HG03457 (cell line): ENCODE results near the gene PSMD1.
"Not testable (repeated sequence)": the region's sequence is repeated elsewhere in the genome, so short reads cannot be mapped to it uniquely, and the experiment has no call there.

Source experiments
- ATAC-seq: cut with Tn5 transposase; IDR thresholded peaks from one replicate; pipeline ENCODE4 v1.9.1; 2021; ENCODE audit warnings: moderate number of reproducible peaks; ENCODE audit not compliant: unreplicated experiment

PSMD1 gene

DNA sequence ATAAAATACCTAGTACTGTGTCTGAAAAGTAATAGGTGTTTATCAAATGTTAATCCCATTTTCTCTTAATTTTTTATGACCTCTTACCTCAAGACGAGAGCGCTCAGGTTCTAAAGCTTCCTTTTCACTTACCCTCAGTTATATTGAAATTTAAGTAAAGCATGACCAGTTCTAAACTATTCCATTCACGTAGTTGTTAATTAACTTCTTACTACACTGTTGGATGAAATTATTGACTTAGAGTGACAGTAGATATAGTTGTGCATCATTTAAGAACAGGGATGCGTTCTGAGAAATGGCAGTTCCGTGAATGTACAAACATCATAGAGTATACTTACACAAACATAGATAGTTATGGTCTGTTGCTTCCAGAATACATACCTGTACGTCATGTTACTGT is 88.2 kb downstream of the PSMD1 start:
- no peak for ATAC-seq

DNA sequence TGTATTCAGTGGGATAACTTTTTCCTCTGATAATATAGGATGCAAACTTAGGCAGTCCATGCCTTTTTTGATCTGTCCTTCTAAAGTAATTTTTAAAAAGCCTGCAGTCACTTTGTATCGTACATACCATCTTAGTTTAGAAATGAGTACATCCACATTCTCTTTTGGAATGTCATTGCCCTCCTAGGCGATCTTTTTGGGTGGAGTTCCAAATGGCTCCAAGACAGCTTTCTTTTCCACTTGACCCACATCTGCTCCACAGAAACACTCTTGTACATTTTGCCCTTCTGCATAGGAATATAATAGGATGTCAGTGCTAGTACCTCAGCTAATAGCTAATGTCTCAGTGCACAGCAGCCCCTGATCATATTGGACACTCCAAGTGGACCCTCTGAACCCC is 90.0 kb downstream of the PSMD1 start:
- ATAC-seq: no peak

DNA sequence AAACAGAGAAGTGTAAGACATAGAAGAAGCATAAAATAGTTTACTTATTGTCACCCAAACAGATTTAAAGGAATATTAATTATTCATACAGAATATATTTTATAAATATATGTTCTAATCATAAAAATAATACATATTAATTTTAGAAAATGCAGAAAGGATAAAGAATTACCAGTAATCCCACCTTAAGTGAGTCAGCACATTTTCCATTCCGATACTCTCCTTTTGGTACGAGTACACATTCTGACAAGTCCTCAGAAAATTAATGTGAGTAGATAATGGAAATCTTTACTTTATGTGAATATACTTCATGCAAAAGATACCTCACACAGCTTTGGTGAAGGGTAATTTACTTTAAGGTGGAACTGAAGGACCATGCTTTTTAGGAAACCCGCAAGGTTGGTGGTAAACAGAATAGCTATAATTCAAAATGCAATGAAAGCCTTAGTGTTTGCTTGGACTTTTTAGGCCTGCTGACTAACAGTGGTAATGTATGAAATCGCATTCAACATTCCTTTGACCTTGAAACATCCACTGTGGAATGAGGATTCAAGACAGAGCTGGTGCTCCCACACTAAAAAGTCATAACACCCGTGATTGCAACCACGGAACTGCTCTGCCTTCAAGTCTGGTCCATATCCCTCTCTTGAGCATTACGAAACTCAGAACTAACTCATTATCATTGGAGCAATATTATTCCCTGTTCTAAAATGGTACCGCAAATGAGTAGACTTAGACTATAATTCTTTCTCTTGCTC is 96.3 kb downstream of the PSMD1 start:
- ATAC-seq: no peak

DNA sequence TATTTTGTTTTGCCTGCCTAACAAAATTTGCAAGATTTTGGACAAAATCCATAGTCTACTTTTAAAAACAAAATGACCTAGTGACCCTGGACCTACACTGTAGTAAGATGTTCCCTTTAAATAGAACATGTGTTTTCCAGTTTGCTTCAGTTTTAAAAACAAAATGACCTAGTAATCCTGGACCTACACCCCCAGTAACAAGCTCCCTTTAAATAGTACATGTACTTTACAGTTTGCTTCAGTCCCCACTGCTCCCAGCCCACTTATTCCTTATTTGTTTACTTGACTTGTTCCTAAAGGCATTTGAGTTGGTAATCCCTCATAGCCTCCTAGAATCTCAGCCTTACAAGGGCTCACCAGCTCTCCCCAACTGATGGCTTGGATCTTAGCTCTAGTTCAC is 102.6 kb downstream of the PSMD1 start:
- no peak for ATAC-seq

DNA sequence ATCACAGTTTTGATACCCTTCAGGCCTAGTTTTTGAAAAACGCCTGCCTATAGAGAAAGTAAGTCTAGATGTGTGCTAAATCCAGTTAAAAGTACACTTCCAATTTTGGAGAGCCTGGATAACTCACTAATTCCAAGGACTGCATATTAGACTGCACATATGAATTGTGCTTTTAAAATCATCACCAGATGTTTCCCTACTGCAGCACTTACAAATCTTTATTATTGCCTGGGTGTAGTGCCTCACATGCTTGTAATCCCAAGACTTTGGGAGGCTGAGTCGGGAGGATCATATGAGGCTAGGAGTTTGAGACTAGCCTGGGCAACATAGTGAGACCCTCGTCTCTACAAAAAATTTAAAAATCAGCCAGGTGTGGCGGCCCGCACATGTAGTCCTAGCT is 104.0 kb downstream of the PSMD1 start:
- no peak for ATAC-seq

DNA sequence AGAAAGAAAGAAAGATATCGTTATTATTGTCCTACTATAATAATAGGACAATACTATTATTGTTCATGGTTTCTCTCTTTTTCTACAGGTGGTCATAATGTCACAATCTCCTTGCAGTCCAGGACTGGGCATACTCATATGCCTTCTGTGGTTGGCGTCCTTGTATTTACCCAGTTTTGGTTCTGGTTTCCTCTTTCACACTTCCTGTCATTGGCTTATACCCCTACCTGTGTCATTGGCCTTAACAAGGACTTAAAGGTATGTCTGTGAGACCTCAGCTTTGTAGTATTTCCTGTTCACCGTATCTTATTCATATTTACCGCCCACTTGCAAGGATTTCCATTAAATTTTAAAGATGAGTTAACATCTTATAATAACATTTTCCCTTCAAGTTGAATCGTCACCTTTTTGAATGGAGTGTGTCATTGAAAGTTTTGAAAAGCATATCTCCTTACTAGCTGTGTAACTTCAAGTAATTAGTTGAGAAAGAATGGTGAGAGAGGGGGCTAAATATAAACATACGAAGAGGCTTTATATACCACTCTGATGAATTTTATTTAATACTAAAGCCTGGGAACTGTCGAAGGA is 104.7 kb downstream of the PSMD1 start:
- no peak for ATAC-seq

DNA sequence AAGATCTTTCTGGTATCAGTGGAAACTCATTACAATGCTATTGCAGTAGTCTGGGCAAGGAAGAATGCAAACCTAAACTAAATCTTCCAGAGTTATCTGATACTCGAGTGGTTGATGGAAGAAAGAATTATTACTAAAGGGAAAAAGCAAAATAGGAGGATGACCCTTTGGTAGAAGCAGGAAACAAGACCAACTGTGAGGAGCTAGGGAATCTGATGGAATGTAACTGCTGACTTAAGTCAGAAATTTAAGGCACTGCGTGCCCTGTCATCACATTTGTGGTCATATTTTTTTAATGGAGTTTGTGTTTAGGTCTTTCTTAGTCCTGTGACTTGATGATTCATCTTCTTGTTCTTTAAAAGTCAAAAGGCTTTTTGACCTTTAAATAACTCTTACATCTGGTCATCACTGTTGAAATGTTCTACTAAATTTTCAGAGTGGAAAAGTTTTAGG is 105.2 kb downstream of the PSMD1 start:
- ATAC-seq: no peak

DNA sequence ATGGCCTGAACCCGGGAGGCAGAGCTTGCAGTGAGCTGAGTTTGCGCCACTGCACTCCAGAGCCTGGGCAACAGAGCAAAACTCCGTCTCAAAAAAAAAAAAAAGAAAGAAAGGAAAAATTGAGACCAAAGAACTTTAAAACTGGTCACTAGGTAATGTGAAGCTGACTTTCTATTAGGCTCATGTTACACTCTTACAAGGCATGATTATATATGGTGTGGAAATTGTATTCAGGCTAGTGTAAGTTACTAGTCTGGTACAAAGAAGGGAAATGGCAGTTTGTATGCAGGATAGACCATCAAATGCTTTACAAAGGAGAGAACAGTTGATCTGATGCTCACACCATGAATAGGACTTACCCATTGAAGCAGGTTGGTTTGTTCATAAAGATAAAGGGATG is 106.3 kb downstream of the PSMD1 start:
- ATAC-seq: no peak

DNA sequence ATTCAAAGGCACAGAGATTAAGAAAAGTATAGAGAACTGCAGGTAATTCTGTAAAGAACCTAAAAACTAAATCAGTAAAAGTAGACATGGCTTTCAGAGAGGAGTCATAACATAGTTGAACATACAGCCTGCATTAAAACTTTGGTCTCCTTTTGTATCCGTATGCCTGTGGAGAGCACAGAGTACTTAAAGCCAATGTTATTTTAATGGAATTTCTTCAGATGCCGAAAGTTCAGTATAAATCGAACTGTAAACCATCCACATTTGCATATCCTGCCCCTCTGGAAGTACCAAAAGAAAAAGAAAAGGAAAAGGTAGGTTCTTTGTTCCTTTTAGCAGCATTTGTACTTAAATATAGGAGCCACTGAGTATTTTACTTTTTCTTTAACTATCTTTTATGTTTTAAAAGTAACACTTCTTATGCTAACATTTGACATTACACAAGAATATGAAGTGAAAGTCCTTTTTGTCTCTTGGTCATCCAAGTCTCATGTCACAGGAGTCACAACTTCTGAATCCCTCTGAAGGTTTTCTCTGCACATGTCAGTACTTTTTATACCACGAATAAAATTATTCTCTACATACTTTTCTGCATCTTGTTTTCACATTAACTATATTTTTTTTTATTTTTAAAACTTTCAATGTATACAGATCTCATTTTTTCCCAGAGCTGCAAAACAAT is 106.9 kb downstream of the PSMD1 start:
- ATAC-seq: no peak

DNA sequence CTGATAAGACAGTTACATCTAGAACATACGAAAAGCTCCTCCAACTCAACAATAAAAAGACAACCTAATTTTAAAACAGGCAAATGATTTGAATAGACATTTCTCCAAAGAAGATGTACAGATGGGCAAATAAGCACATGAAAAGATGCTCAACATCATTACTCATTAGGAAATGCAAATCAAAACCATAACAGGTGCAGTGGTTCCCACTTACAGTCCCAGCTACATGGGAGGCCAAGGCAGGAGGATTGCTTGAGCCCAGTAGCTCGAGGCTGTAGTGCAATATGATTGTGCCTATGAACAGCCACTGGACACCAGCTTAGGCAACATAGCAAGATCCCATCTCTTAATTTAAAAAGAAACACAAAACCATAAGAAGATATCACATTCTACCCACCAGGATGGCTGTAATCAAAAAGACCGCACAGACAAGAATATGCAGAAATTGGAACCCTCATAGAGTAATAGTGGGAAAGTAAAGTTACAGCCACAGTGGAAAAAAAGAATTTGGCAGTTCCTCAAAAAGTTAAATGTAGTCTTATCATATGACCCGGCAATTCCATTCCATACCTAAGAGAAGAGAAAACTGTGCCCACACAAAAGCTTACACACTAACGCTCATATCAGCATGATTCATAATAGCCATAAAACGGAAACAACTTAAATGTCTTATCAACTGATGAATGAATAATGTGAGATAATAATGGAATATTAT is 111.2 kb downstream of the PSMD1 start:
- no peak for ATAC-seq

DNA sequence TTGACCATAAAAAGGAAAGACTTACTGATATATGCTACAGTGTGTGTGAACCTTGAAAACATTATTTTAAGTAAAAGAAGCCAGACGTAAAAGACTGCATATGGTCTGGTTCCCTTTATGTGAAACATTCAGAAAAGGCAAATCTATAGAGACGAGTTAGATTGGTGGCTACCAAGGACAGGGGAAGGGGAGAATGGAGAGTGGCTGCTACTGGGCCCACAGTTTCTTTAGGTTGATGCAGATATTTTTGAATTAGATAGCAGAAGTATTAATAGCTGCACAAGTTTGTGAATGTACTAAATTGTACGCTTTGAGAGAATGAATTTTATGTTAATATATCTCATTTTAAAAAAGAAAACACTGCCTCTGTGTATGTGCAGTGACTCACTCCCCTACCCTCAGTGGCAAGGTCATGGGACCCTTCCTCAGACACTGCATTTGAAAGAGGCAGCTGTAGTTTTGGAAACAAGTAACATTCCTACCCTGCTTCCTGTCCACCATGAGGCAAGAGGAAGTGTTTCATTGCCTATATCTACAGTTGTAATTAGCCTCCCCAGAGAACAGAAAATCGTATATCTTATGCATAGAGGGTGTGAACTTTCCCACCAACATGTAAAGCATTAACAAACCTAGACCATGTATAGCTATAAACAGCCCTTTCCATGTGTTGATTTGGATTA is 111.9 kb downstream of the PSMD1 start:
- no peak for ATAC-seq

DNA sequence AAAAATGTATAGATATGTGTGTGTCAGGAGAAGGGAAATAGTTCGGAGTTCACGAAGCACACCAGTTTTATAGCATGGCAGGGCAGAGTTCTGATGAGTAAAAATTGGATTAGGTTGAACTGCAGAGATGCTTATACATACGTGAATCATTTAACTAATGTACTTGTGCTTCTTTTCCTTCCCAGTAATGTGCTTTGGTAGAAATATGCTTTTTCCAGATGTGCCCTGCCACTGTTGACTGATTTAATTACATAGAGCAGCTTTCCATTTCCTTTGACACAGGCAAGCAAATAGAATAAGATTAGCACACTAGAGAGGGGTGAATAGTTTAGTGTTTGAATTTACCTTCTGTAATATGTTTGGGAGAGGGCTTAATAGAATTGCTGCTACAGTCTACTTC is 112.8 kb downstream of the PSMD1 start:
- ATAC-seq: no peak

DNA sequence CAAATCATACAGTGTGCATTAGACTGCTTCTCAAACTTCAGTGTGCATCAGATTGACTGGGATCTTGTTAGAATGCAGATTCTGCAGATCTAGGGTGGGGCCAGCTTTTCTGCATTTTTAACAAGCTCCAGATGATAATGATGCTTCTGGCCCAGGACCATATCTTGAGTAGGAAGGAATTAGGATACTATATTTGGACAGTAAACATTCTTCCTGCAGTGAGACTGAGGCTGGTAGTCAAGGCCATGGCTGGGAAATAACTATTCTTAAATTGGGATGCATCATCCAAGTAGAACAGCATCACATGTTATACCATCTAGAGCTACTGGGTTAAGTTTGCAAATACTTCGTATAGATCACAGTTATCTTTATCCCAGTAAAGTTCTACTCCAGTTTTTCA is 113.4 kb downstream of the PSMD1 start:
- no peak for ATAC-seq

DNA sequence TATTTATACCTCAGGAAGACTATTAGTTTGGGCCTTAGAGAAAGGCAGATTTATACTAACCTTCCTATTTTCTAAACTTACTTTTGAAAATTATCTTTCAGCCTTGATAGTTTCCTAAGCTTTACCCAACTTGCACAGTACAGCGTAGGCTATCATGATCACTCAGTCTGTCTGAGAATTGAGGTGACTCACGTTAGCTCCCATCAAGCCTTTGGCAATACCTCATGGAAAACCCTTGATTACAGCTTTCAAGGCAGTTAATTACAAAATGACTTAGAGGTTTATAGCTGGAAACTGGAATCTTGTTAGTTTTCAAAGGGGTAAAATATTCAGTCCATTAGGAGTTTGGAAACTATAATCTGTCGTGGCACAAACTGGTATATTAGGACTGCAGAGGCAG is 115.4 kb downstream of the PSMD1 start:
- no peak for ATAC-seq

DNA sequence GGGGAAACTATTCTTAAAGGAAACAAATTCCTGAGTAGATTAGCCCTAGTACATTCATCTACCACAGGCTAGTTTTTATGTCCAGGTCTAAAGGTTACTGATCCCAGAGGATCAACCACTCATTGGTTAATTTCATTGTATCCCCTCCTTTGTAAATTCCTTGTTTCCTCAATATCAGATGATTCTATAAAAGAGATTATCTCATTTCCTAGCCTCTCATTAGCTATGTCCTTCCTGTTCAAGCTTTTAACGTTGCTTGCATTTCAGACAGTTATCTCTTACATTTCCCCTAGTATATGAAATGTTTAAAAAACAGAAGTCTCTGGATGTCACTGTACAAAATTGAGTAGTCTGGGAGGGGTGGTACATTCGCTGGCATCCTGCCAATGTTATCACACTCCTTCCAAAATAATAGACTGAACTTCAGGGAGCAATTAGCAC is 117.6 kb downstream of the PSMD1 start:
- ATAC-seq: no peak

DNA sequence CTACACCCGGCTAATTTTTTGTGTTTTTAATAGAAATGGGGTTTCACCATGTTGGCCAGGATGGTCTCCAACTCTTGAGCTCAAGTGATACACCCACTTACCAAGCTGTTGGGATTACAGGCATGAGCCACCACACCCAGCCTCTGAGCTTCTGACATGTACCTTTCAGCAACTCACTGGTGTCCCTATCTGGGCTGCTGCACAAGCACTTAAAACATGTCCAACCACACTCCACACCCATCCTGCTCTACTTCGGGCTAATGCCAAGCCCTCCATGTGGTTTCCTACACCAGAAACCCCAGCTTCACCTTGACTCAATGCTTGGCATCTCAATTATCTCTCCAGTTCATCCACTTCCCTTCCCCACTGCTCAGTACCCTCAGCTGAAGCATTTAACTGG is 119.4 kb downstream of the PSMD1 start:
- ATAC-seq: no peak

DNA sequence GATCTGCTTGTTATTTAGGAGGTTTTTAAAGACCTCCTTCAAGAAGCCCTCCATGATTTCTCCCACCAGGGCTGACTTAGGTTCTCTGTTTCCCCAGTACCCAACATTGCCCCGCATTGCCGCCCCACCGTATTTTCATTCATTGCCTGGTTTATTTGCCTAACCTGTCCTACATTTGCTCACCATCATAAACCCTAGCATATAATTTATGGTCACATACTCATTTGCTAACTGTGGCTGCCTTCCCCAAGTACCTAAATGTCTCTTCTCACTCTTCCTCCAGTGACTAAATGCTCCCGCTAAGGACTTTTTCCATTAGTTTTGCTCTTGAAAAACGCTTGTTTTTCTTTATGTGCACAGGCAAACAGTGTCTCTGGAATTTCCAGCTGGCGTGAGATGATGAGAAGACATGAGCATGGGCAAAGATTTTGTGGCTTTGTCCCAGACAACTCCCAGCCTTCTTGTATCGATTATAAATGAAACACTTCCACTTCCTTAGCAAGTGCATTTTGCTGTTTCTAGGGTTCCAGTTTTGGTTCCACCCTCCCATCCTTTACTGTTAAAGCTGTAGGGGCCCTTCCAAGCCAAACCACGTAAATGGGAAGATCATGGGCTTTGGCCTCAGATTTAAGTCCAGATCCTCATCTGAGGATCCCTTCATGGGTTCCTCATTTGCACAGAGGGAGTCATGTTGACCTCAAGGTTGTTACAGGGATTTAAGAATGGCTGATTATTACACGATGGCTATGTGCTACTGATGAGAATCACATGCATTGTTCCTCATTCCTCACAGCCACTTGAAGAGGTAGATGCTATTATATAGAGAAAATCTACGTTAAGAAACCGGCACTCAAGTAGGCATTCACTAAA is 120.7 kb downstream of the PSMD1 start:
- ATAC-seq: no peak

DNA sequence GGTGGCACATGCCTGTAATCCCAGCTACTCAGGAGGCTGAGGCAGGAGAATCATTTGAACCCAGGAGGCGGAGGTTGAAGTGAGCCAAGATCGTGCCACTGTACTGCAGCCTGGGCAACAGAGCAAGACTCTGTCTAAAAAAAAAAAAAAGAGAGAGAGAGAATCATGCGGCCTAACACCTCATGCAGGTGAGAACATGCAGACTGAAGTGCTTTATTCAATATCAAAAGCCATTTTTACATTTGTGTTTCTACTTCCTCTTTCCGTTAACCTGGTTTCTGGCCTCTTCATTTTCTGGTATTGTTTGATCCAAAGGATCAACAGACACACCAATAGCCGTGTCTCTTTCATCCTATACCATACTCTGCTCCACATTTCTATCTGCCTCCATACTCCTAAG is 122.1 kb downstream of the PSMD1 start:
- not testable (repeated sequence) for ATAC-seq

DNA sequence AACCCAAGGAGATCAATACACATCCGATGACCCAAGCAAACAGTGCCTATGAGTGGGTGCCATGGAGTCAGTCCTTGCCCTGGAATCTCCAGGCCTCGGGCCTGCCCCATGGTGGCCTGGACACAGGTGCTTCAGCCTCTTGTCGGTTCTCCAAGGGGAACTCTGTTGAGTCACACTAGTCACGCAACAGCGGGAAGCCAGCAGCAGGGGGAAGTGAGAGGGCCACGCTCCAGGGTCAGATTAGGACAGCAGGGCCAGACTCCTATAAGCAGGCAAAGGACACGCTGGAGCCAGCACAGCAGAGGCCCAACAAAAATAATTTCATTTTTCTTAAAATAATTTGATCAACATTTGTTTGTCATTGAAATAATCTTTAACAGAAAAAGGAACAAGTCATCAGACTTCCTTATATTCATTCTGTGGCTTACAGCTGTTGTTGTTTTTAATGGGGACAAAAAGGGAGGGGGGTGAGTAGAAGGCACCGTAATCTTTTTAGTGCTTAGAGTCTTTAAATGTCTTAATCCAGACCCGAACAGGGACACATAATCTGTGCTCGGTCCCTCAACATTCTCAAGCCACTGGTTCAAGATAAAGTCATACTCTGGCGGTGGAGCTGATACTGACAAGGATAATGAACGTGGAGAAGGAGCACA is 125.3 kb downstream of the PSMD1 start:
- peak; percentile 53 for ATAC-seq

DNA sequence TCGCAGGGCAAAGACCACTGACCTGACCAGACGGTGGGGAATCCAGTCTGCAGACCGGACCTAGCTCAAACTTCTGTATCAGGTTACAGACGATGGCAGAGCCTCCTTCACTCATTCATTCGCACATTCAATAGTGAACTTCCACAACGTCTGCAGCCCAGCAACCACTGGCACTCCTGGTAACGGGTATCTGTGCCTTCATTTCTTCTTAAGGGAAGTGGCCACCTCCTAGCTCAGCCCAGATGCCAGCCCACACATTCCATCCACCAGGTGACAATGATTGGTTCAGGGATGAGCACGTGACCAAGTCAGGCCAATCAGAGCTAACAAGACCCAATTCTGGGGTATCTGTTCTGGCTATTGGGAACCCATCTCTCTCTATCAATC is 125.8 kb downstream of the PSMD1 start:
- ATAC-seq: no peak
